ENCODE measurements around the gene NEUROG3. TPM values are rescaled to one million over a fixed set of nuclear protein-coding genes. Genes with fewer than 3 reads are reported as not detected.

Gene NEUROG3
- total RNA-seq, 2 experiments from 2014 or later, result not detected

GRCh38 chr10:69559525-69559924, 13.7 kb downstream of the NEUROG3 start:
- Histone ChIP-seq H3K36me3 (ENCODE audit: insufficient read depth, low read length) (no peaks in the 10 kb centered on the region), H3K27ac (ENCODE audit: low read depth, low read length, poor library complexity, severe bottlenecking) (no peak overlapping the region), H3K4me3 (ENCODE audit: low read depth, low read length, poor library complexity, severe bottlenecking) (no peak overlapping the region), H3K9me2 (ENCODE audit: insufficient read depth, low read length) (no peaks in the 10 kb centered on the region), H4K20me1 (ENCODE audit: insufficient read depth, low read length) (no peaks in the 10 kb centered on the region), H2AFZ (ENCODE audit: low read length) (no peak overlapping the region), H3K4me2 (ENCODE audit: low read length) (no peak overlapping the region), H3K79me2 (ENCODE audit: insufficient read depth, low read depth, low read length) (no peaks in the 10 kb centered on the region), H3K4me1 (ENCODE audit: insufficient read depth, low read length, poor library complexity, severe bottlenecking) (no peaks in the 10 kb centered on the region), H3K9me3 (ENCODE audit: low read length) (no peaks in the 10 kb centered on the region)
- no TSS peak for BruUV-seq (replicated peaks)
- intact Hi-C loops (cut with micrococcal nuclease; ENCODE audit: unreplicated experiment), result no loop called here
- TF ChIP-seq, protein P1, sequence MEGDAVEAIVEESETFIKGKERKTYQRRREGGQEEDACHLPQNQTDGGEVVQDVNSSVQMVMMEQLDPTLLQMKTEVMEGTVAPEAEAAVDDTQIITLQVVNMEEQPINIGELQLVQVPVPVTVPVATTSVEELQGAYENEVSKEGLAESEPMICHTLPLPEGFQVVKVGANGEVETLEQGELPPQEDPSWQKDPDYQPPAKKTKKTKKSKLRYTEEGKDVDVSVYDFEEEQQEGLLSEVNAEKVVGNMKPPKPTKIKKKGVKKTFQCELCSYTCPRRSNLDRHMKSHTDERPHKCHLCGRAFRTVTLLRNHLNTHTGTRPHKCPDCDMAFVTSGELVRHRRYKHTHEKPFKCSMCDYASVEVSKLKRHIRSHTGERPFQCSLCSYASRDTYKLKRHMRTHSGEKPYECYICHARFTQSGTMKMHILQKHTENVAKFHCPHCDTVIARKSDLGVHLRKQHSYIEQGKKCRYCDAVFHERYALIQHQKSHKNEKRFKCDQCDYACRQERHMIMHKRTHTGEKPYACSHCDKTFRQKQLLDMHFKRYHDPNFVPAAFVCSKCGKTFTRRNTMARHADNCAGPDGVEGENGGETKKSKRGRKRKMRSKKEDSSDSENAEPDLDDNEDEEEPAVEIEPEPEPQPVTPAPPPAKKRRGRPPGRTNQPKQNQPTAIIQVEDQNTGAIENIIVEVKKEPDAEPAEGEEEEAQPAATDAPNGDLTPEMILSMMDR (conservative IDR thresholded peaks at IDR 0.05; ENCODE audit: low read length), result no peak
- TF ChIP-seq EZH2phosphoT487 (IDR thresholded peaks at IDR 0.05; ENCODE audit: borderline replicate concordance, low read depth, low read length), result no peak
- DNase-seq (ENCODE audit: low spot score), result no peak
- ChIA-PET POLR2A (interaction anchor here (0.8 kb wide), 1 partner anchor 1438 kb away, joined by 3 read pairs; no protein-coding TSS in a partner anchor), CTCF (ENCODE audit: unreplicated experiment) (no interaction called here)

GRCh38 chr10:69558559-69558958, 14.7 kb downstream of the NEUROG3 start:
- H3K36me3 ChIP-seq (ENCODE audit: insufficient read depth, low read length), result no peaks in the 10 kb centered on the region
- H3K4me3 ChIP-seq (ENCODE audit: low read depth, low read length, poor library complexity, severe bottlenecking), result no peak overlapping the region
- no peaks in the 10 kb centered on the region for H3K9me3 ChIP-seq (ENCODE audit: low read length)
- H3K79me2 ChIP-seq (ENCODE audit: insufficient read depth, low read depth, low read length), result no peaks in the 10 kb centered on the region
- no peaks in the 10 kb centered on the region for H3K4me1 ChIP-seq (ENCODE audit: insufficient read depth, low read length, poor library complexity, severe bottlenecking)
- no peak overlapping the region for H3K27ac ChIP-seq (ENCODE audit: low read depth, low read length, poor library complexity, severe bottlenecking)
- BruUV-seq (replicated peaks), result no TSS peak
- H4K20me1 ChIP-seq (ENCODE audit: insufficient read depth, low read length), result no peaks in the 10 kb centered on the region
- ChIA-PET CTCF (ENCODE audit: unreplicated experiment) (no interaction called here), POLR2A (no interaction called here)
- no peak for DNase-seq (ENCODE audit: low spot score)
- H3K9me2 ChIP-seq (ENCODE audit: insufficient read depth, low read length), result no peaks in the 10 kb centered on the region
- intact Hi-C loops (cut with micrococcal nuclease; ENCODE audit: unreplicated experiment), result no loop called here
- no peak overlapping the region for H2AFZ ChIP-seq (ENCODE audit: low read length)
- H3K4me2 ChIP-seq (ENCODE audit: low read length), result no peak overlapping the region
- TF ChIP-seq EZH2phosphoT487 (IDR thresholded peaks at IDR 0.05; ENCODE audit: borderline replicate concordance, low read depth, low read length), result no peak
- TF ChIP-seq, protein P1 (conservative IDR thresholded peaks at IDR 0.05; ENCODE audit: low read length), result no peak

DNA sequence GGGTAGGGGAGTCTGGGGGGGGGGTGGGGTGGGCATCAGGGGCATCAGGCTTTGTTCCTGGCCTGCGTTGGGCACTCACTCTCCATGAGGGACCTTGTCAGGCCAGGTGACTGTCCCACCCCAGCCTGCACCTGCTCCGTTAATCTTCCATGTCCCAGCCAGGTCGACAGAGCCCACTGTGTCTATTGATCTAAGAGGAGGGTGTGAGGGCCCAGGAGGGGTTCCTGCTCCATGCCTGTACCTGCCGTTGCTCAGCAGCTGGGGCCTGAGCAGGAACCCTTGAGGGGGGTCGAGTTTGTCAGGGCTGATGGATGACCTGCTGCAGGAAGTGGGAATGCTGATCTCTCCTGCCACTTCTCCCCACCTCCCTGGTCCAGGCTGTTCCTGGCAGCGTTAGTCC, 18.6 kb downstream of the NEUROG3 start:
- CTCF ChIA-PET (ENCODE audit: unreplicated experiment), result no interaction called here

More for the DNA sequence above, 18.6 kb downstream of the NEUROG3 start:
- Histone ChIP-seq H3K79me2 (ENCODE audit: insufficient read depth, low read depth, low read length) (no peaks in the 10 kb centered on the region), H3K4me2 (ENCODE audit: low read length) (no peak overlapping the region), H3K36me3 (ENCODE audit: insufficient read depth, low read length) (no peaks in the 10 kb centered on the region), H3K27ac (ENCODE audit: low read depth, low read length, poor library complexity, severe bottlenecking) (no peak overlapping the region), H3K4me1 (ENCODE audit: insufficient read depth, low read length, poor library complexity, severe bottlenecking) (no peaks in the 10 kb centered on the region), H3K9me2 (ENCODE audit: insufficient read depth, low read length) (no peaks in the 10 kb centered on the region), H3K9me3 (ENCODE audit: low read length) (peaks cover 8% of the 10 kb centered on the region), H2AFZ (ENCODE audit: low read length) (no peak overlapping the region), H3K4me3 (ENCODE audit: low read depth, low read length, poor library complexity, severe bottlenecking) (no peak overlapping the region), H4K20me1 (ENCODE audit: insufficient read depth, low read length) (no peaks in the 10 kb centered on the region)
- DNase-seq (ENCODE audit: low spot score), result no peak
- TF ChIP-seq, protein P1 (conservative IDR thresholded peaks at IDR 0.05; ENCODE audit: low read length), result no peak
- no peak for TF ChIP-seq EZH2phosphoT487 (IDR thresholded peaks at IDR 0.05; ENCODE audit: borderline replicate concordance, low read depth, low read length)
- intact Hi-C loops (cut with micrococcal nuclease; ENCODE audit: unreplicated experiment), result no loop called here
- BruUV-seq (replicated peaks), result no TSS peak
- POLR2A ChIA-PET, result no interaction called here

Data from OCI-LY7 (cell line).